MCF 10A (cell line): ENCODE results near the gene TMEM135. TPM values are rescaled to one million over a fixed set of nuclear protein-coding genes. Genes with fewer than 3 reads are reported as not detected.

ENCODE experiments used
- BruUV-seq: library from RNA; stranded (reverse); fragments of 400-500 nt; replicated peaks from 2 replicates; lab custom pipeline; 2021; lab: Mats Ljungman, UMichigan
- CTCF ChIA-PET: fragments of 300-600 bp; sonication (Branson Sonifier 250); formaldehyde crosslinking; extraction: SDS; loops from one replicate; lab custom pipeline; 2021; ENCODE audit warnings: antibody characterized with exemption, inconsistent platforms; lab: Yijun Ruan, JAX
- POLR2A ChIA-PET: fragments of 300-600, 350-650 bp; sonication (Branson Sonifier 250); formaldehyde crosslinking; extraction: SDS; loops from one replicate; lab custom pipeline; 2020; ENCODE audit warnings: antibody characterized with exemption, inconsistent platforms; lab: Yijun Ruan, JAX
- DNase-seq: peaks from one replicate; pipeline ENCODE4 v3.0.0-alpha.2; 2018; ENCODE audit not compliant: unreplicated experiment
- H3K27ac Mint-ChIP-seq: one replicate; pipeline ENCODE4 v1.8.0; 2022; ENCODE audit warnings: mild to moderate bottlenecking, low read depth, mixed read lengths; ENCODE audit not compliant: unreplicated experiment
- H3K27me3 Mint-ChIP-seq: one replicate; pipeline ENCODE4 v1.8.0; 2022; ENCODE audit warnings: mixed read lengths; ENCODE audit not compliant: insufficient read depth, unreplicated experiment
- H3K36me3 Mint-ChIP-seq: one replicate; pipeline ENCODE4 v1.8.0; 2022; ENCODE audit warnings: mild to moderate bottlenecking, moderate library complexity, mixed read lengths; ENCODE audit not compliant: insufficient read depth, unreplicated experiment
- H3K4me1 Mint-ChIP-seq: one replicate; pipeline ENCODE4 v1.8.0; 2022; ENCODE audit warnings: mixed read lengths; ENCODE audit not compliant: insufficient read depth, unreplicated experiment
- H3K4me3 Mint-ChIP-seq: one replicate; pipeline ENCODE4 v1.8.0; 2022; ENCODE audit warnings: mild to moderate bottlenecking, moderate library complexity, mixed read lengths; ENCODE audit not compliant: unreplicated experiment
- H3K9me3 Mint-ChIP-seq: one replicate; pipeline ENCODE4 v1.8.0; 2022; ENCODE audit warnings: mixed read lengths; ENCODE audit not compliant: unreplicated experiment
- intact Hi-C: fragments of 100-400 bp; cut with micrococcal nuclease; formaldehyde crosslinking; loops from 2 replicates; pipeline ENCODE4 v1.14.1; 2022
- total RNA-seq: library from RNA; stranded (reverse); gene quantifications from 2 replicates; pipeline ENCODE4 v1.2.3, GENCODE V29; 2022
- TF ChIP-seq, protein P1 (sequence below): fragments of 200-600 bp; IDR thresholded peaks from one replicate; pipeline ENCODE4 v1.8.0; 2022; ENCODE audit warnings: antibody characterized with exemption, mild to moderate bottlenecking; ENCODE audit not compliant: unreplicated experiment

TMEM135 gene
- total RNA-seq, 1 experiment from 2014 or later: 10.7 TPM

GRCh38 chr11:87043894-87044293 lies 6.2 kb downstream of the TMEM135 start:
- peaks cover 8% of the 10 kb centered on the region for H3K9me3 Mint-ChIP-seq
- H3K36me3 Mint-ChIP-seq: peaks cover 16% of the 10 kb centered on the region
- BruUV-seq: no TSS peak
- H3K27me3 Mint-ChIP-seq: no peaks in the 10 kb centered on the region
- no peak overlapping the region for H3K4me3 Mint-ChIP-seq
- intact Hi-C loops: no loop called here
- POLR2A ChIA-PET: interaction anchor here (1.3 kb wide), 1 partner anchor 12 kb away, joined by 4 read pairs; no protein-coding TSS in a partner anchor
- TF ChIP-seq, protein P1, sequence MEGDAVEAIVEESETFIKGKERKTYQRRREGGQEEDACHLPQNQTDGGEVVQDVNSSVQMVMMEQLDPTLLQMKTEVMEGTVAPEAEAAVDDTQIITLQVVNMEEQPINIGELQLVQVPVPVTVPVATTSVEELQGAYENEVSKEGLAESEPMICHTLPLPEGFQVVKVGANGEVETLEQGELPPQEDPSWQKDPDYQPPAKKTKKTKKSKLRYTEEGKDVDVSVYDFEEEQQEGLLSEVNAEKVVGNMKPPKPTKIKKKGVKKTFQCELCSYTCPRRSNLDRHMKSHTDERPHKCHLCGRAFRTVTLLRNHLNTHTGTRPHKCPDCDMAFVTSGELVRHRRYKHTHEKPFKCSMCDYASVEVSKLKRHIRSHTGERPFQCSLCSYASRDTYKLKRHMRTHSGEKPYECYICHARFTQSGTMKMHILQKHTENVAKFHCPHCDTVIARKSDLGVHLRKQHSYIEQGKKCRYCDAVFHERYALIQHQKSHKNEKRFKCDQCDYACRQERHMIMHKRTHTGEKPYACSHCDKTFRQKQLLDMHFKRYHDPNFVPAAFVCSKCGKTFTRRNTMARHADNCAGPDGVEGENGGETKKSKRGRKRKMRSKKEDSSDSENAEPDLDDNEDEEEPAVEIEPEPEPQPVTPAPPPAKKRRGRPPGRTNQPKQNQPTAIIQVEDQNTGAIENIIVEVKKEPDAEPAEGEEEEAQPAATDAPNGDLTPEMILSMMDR: no peak
- H3K4me1 Mint-ChIP-seq: peaks cover 26% of the 10 kb centered on the region
- DNase-seq: no peak
- CTCF ChIA-PET: interaction anchor here (1.0 kb wide), 2 partner anchors 49 to 54 kb away, joined by 3 read pairs; no protein-coding TSS in a partner anchor
- no peak overlapping the region for H3K27ac Mint-ChIP-seq

DNA sequence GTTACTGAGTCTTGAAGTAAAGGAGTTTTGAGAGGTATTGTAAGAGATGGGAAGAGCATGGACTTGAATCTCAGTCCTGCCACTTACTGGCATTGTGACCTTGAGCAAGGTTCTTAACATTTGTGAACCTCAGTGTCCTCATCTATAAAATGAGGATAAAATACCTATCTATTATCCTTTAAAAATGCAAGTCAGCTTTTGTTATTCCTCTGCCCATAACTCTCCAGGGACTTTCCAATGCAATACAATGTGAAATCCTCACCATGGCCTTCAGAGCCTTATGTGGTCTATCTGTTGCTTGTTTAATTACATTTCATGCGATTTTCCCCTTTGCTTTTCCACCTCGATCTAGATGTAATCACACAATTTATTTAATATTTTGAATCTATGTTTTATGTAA lies 9.1 kb downstream of the TMEM135 start:
- intact Hi-C loops: no loop called here
- no peak overlapping the region for H3K4me3 Mint-ChIP-seq
- H3K27ac Mint-ChIP-seq: no peak overlapping the region
- DNase-seq: no peak
- BruUV-seq: no TSS peak
- CTCF ChIA-PET: interaction anchor here (1.0 kb wide), 1 partner anchor 51 kb away, joined by 4 read pairs; no protein-coding TSS in a partner anchor
- no peaks in the 10 kb centered on the region for H3K27me3 Mint-ChIP-seq
- POLR2A ChIA-PET: interaction anchor here (0.6 to 1.2 kb wide), 2 partner anchors 10 to 136 kb away, joined by 3 read pairs; partner anchors contain the start of gene TMEM135
- peaks cover under 1% of the 10 kb centered on the region for H3K4me1 Mint-ChIP-seq
- TF ChIP-seq, protein P1: no peak
- peaks cover 8% of the 10 kb centered on the region for H3K9me3 Mint-ChIP-seq
- peaks cover 16% of the 10 kb centered on the region for H3K36me3 Mint-ChIP-seq

GRCh38 chr11:87056091-87056490 lies 18.4 kb downstream of the TMEM135 start:
- Mint-ChIP-seq H3K36me3 (no peaks in the 10 kb centered on the region), H3K4me3 (no peak overlapping the region), H3K27me3 (no peaks in the 10 kb centered on the region), H3K27ac (no peak overlapping the region), H3K9me3 (no peaks in the 10 kb centered on the region), H3K4me1 (peaks cover 7% of the 10 kb centered on the region)
- intact Hi-C loops: no loop called here
- TF ChIP-seq, protein P1: no peak
- BruUV-seq: no TSS peak
- ChIA-PET POLR2A (no interaction called here), CTCF (no interaction called here)
- DNase-seq: no peak

GRCh38 chr11:87057749-87058148 lies 20.0 kb downstream of the TMEM135 start:
- Mint-ChIP-seq H3K4me3 (no peak overlapping the region), H3K27me3 (no peaks in the 10 kb centered on the region), H3K9me3 (no peaks in the 10 kb centered on the region), H3K27ac (no peak overlapping the region), H3K4me1 (peaks cover 7% of the 10 kb centered on the region), H3K36me3 (no peaks in the 10 kb centered on the region)
- CTCF ChIA-PET: no interaction called here
- TF ChIP-seq, protein P1: no peak
- DNase-seq: no peak
- POLR2A ChIA-PET: no interaction called here
- intact Hi-C loops: no loop called here
- no TSS peak for BruUV-seq
